GM21825 (cell line): ENCODE results near the gene OMA1.

ENCODE experiments used
- ATAC-seq: cut with Tn5 transposase; IDR thresholded peaks from one replicate; pipeline ENCODE4 v1.9.1; 2021; ENCODE audit warnings: mild to moderate bottlenecking, moderate library complexity; ENCODE audit not compliant: unreplicated experiment

OMA1 gene

DNA sequence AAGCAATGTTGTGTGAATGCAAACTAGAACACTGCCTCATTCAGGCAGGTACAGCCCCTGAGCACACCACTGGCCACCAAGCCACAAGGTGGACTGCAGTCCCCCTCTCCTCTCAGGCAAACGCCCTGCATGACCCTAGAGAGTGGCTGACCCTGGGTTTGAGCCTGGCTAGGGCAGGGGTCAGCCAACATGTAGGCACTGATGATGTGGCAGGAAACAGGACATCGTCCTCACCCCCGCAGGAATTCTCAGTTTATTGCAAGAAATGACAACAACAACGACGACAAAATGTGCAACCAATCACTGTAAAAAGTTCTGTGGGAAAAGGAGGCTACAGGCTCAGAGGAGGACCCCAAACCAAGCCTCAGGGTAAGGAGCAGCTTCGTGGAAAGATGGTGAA lies 81.3 kb downstream of the OMA1 start:
- no peak for ATAC-seq

DNA sequence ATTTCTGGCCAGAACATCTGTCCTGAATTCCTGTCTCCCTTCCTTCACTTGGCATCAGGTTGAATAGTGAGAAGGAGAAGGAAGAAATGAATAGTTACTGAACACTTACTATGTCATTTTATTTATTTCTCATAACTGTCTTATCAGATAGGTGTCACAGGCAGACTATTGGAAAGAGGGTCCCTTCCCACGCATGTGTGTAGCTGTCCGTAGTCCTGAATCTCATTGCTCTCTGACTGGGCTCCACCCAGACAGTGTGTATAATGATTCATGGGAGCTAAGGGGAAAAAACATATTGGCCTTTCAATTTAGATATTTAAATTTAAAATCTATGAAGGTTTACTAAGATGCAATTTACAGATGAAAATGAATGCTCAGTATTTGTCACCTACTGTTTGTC lies 86.1 kb downstream of the OMA1 start:
- no peak for ATAC-seq

DNA sequence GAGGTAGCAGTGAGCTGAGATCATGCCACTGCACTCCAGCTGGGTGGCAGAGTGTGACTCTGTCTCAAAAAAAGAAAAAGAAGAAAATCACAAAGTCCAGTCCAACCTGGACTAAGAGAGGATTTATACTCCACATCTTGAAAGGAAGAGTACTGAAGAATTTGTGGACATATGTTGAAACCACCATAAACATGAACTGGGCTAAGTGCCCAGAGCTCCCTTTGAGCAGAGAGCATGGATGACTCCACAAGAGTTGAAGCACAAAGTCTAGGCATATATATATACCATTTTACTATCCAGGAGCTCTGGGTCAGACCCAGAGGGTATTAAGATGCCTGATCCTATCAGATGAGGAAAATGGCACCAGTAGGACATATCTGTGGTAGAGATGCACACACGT lies 86.6 kb downstream of the OMA1 start:
- ATAC-seq: no peak

DNA sequence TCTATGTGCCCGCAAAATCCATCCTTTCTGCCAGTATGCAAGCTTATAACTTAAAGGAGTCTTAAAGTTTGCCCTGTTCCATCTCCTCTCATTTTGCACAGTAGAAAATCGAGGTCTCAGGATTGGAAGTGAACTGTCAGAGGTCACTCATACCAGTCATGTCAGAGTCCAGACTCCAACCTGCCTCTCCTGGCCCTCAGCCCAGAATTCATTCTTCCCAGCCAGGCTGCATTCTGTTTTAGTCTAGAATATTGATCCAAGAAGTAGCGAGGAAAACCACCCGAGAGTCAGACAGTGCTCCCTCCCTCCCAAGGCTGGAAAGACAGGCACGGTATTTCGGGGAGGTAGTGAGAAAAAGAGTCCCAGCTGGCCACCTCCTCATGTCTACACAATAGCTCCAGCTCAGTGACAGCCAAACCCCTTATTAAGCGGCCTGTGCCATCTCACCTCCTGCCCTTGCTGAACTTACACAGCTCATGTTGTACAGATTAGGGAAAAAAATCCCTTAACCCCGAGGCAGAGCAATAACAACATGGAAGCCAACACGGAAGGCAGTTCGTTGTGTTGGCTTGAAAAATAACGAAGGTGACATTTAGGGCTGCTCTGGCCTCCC lies 89.4 kb downstream of the OMA1 start:
- ATAC-seq: no peak

DNA sequence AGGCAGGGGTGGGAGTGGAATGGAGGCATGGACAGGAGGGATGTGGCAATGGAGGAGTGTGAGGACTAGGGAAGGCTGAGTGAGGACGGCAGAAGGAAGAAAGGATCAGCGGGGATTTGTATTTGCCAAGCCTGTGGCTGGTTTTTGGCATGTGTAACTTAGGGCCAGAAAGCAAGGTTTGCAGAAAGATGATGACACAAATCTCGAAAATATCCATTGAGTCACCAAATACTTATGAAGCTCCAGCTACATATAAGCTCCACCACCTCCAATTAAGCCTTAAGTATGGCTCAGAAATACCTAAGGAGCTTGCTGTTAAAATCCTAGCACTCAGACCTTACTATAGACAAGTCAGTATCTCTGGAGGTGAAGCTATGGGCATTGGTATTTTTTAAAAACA lies 90.1 kb downstream of the OMA1 start:
- ATAC-seq: no peak

DNA sequence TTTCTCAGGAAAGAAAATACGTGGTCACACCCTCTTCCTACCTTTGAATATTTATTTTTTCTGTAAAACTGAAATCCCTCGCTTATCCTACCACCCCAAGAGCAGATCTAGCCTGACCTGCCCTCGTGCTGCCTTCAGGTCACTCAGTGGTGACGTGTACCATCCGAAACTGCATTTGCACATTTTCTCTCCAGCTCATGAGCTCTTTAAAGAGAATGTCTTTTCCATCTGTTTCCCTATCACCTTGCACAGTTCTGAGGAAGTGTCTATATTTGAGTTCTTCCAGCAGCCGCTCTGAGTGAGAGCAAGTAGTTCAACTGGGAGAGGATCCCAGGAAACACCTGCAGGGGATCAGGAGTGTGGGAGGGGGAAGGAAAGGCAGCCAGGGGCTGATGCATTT lies 91.7 kb downstream of the OMA1 start:
- no peak for ATAC-seq

DNA sequence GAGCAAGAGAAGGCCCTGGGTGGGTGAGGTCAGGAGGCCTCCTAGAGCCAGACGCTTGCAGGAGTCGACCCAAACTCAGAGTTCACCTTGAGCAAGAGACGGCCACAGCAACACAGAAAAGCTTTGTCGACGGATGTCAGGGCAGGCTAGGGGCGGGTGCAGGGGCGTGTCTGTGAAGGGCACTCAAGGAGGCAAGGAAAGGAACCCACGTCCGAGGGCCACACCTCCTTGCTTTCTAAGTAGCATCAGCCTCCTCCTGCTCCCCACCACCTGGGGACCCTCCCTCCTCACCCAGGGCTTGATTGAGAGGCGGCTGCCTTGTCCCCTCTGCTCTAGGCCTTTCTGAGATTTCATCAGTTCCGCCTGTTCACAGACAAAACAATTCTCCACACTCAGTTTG lies 92.1 kb downstream of the OMA1 start:
- no peak for ATAC-seq

DNA sequence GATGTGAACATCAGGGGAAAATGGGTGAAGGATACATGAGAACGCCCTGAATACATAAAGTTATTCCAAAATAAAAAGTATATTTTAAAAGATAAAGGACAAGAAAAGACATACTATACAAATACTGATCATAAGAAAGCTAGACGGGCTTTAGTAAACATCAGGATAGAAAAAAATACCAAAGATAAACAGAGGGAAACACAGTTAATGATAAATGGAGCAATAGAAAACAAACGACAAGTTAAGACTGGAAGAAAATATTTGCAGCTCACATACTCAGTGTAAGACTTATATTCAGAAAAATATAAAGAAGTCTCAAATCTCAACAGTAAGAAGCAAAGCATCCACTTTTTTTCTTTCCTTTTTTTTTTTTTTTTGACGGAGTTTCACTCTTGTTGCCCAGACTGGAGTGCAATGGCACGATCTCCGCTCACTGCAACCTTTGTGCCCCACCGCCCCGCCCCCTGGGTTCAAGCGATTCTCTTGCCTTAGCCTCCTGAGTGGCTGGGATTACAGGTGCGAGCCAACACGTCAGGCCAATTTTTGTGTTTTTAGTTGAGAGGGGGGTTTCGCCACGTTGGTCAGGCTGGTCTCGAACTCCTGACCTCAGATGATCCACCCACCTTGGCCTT lies 94.8 kb downstream of the OMA1 start:
- no peak for ATAC-seq

DNA sequence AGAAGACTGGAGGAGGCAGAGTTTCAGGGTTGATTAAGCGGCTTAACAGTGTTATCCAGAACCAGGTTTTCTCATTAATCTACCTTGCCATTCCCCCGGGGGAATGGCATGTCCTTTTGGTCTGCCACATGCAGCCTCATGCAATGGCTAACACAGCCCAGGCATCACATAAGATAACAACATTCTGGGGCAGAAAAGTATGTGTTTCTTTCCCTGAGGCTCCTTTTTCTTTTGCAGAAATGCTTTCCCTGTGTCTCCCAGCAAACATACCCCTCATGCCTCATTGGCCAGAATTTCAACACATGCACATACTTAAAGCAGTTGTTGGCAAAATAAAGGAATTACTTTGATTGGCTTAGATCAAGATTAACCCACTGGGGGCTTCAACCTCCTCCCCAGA lies 98.6 kb downstream of the OMA1 start:
- no peak for ATAC-seq

DNA sequence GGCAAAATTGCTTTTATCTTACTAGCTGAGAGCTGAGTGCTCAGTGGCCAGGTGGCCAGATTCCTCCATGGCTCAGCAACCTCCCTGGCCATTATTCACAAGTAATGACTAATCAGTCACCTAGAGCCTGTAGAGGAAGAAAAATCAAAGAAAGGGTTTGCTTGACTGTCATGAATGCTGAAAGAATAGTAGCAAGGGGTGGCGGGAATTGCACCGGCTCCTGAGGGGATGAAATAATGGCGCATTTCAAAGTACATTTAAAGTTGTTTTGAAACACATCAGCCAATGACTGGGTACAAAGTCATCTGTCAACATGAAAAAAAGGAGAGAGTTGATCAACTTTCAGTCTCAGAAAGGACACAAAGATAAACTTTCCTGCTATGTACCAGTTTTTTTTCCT lies 99.5 kb downstream of the OMA1 start:
- ATAC-seq: no peak

DNA sequence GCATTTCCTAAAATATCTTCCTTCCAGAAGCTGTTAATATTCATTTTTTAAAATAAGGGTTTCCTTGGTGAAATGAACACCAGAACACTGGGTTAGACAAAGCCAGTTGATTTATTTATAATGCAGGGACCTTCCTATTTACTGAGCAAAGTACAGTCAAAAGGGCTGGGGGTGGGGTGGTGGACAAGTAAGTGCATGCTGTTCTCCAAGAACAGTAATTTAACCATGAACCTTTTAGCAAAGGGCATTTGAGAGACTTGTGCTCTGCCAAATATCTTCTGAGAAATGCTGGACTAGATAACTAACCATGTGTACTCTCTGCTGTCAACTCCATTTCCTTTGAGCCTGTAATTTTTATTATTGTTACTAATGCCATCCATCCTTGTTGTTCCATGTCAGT lies 100.2 kb downstream of the OMA1 start:
- no peak for ATAC-seq

DNA sequence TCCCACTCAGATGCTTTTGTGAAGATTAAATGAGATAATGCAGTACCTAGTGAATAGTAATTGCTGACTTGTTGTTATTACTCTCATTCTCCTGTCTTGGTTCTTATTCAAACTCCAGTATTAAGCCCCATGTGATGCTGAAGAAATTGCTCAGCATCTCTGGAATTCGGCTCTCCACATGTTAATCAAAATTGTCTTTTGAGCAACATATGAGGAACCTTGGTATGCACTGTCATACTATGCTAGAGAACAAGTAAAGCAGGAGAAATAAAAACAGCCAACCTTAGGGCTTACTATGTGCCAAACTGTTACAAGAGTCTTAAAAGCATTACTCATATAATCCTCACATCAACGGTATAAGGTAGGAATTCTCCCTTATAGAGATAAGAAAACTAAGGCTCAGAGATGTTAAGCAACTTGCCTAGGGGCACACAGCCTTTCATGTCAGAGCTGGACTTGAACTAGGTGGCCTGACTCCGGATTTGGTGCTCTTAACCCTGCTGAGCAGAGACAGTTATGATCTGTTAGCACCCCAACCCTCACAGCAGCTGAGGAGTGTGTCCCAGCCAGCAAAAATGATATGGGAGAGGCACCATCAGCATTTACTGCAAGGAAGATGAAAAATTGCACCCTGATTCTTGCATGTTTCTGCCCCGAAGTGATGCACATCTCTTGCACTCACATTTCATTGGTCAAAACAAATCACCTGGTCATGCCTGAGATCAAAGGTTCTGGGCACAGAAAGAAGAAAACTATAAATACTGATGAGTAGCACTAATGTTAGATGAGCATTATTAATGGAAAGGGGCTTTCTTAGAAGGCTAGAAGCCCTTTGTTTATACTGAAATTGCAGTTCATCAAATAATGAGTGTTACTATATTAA lies 102.3 kb downstream of the OMA1 start:
- no peak for ATAC-seq

DNA sequence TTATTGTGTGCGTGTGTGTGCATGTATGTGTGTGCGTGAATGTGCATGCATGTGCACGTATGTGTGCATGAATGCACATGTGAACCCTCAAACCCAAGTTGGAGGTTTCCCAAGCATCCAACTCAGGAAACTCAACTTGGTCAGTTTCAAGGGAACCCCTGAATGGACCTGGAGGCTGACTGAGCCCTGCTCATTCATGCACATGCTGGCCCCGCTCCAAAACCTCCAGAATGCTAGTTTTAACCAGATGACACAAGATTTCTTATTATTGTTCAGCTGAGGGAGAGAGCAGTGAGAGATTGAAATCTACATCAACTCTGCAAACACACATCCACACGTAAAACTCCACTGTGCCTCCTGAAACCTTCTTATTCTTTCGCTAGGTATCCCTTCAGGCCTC lies 104.4 kb downstream of the OMA1 start:
- ATAC-seq: no peak

DNA sequence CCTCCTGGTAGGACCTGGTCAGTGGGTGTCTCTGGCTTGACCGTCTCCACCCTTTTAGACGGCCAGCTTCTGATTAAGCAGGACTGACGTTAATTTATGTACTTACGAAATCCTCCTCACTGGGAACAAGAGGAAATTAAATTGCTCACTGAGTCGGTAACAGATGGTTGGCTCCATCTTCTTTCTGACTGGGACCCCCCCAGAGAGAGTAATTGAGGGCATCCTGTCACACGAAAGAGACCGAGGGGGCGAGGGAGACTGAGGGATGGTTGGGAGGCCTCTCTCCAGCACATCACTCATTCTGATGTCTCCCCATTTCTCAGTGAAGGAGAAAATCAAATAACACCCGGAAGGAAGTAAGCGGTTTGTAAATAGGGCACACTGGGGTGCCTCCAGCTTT lies 104.8 kb downstream of the OMA1 start:
- ATAC-seq: no peak

DNA sequence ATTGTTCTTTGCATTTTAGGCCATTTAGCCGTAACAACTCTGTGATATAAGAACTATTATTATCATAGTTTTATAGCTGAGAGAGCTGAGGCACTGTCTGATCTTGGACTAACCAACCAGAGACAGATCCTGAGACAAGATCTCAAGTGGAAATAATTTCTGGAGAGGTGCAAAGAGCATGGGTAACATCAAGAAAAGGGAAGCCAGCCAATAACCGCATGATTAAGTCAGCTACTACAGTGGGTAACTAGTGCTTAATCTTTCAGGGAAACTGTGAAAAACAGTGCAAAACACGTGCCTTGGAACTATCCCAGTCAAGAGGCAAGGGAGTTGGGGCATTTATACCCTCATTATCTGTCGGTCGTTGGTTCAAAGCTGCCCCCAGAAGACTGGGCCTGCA lies 105.8 kb downstream of the OMA1 start:
- ATAC-seq: no peak

DNA sequence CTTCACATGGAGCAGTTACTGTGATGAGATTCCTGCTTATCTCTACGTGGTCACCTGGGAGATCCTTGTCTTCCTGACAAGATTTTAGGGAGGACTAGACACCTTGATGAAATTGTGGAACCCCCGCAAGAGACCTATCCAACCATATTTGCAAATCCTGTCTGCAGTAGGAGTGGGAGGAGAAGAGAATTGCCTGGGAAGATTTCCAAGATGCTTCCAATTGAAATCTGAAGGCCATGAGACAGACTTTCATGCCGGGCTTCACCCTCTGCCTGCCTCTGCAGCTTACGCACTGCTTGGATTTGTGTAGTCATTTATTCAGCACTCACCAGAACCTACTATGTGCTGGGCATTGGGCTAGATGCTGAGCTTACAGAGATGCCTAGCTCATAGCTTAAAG lies 106.6 kb downstream of the OMA1 start:
- no peak for ATAC-seq

DNA sequence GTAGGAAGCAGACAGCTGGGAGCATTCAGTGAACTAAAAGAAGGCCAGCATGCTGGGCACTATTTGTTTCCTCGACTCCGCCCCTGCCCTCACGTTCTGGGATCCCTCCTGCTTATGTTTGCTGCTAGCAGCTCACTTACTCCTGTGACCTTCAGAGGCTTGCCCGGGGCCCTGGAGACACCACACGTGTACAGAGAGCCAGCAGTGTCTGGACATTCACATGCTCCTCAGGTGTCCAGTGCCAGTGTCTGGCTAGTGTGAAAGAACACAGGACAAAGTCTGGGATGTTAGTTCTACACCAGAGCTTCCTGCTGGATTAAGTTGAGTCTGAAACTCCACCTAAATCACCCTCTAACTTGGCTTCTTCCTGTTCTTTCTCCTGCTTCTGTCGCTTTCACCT lies 108.1 kb downstream of the OMA1 start:
- no peak for ATAC-seq

DNA sequence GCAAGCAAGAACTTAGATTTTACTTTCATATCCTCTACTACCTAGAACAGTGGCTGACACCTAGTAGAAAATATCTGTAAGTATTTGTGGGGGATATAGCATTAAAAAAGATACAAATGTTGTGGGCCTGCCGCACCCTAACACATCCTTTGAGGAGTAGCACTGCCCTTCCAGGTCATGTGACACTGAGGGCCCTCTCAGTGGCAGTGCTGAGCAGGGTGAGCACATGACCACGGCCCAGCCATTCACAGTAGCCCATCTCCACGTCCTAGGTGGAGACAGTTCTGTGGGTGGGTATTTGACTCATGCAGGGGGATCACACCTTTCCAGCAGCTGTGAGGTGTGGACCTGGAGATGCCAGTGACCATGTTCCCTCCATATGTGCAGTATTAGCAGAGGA lies 108.9 kb downstream of the OMA1 start:
- ATAC-seq: no peak

DNA sequence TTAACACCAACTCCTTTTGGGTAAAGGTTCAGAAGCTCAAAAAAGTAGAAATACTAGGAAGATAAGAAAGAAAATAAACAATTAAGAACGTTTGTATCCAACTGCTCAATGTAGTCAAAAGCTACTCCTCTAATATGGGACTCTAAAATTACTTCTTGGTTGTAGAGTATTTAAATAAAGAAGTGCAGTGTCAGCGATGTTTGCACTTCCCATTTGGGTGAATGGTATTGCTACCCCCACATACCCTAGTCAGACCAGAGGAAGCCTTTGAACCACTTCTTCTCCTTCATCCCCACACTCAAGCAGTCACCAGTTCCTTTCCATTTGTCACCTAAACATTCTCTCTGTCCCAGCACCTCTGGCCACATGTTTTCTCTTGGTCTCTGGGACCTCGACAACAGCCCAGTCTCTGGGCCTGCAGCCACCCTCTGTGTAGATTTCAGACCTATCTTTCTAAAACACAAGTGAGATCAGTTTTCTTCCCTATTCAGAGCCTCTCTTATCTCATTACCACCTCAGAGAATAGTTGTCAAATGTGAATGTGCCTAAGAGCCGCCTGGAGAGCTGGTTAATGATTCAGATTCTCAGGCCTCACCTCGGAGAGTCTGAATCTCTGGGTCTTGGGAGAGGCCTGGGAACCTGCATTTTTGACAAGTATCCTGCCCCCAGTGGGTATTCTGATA lies 109.8 kb downstream of the OMA1 start:
- no peak for ATAC-seq

DNA sequence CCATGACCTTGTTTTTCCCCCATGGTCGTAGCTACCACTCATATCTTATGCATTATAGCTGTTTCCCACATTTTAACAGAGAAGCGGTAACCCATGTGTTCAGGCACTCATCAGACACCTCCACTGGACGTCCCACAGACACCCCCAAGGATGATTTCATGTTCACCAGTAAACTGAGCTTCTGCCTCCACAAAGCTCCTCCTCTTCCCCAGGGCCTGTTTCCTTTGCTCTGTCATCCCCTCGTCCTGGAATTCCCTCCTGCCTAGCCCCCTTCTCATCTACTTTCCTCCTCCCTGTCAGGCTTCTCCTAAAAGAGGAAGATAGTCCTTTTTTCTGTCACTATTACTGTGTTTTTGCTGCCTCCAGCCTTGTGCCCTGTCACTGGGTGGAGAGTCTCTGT lies 111.2 kb downstream of the OMA1 start:
- ATAC-seq: no peak

DNA sequence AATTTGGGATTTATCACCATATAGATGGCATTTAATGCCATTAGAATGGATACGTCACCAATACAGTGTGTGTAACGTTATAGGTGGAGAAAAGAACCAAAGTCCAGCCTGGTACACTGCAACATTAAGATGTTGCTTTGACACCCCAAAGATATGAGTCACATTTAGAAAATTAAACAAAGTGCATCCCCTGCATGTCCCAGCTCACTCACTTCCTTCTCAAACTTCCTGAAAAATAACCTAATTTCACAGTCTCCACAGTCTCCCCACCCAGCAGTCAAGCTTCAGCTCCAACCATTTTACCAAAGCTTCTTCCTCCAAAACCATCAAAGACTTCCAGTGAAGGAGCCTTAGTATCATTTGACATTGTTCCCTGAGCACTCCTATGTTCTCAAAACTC lies 111.9 kb downstream of the OMA1 start:
- no peak for ATAC-seq

DNA sequence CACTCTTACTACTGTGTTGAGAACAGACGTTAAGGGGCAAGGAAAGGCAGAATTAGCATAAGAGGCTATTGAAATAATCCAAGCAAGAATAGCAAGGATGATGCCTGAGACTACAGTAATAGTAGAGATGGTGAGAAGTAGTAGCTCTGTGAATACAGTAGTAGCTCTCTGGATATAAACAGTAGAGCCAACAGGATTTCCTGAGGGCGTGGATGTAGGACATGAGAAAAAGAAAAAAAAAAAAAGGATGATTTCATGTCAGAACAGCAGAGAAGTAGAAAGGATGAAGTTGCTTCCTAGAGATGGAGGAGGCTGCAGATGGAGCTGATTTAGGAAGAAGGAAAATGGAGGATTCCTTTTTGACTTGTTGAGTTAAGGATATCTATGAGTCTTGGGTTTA lies 112.3 kb downstream of the OMA1 start:
- no peak for ATAC-seq
